Measurements from ENCODE around the gene CDH4. TPM values are rescaled to one million over a fixed set of nuclear protein-coding genes. Genes with fewer than 3 reads are reported as not detected.

Gene CDH4
- total and polyA plus RNA-seq, 2 of the 4 experiments (the other 2 are of a cell fraction) = 1.6 to 3.5 TPM

- no peak for TF ChIP-seq CHD1 (IDR thresholded peaks at IDR 0.05; ENCODE audit: low read depth, low read length)
Observed at GRCh38 chr20:61949714-61950640, 697.9 kb downstream of the CDH4 start (continued).

- Histone ChIP-seq H2BK20ac (ENCODE audit: low read depth, low read length) (no peak overlapping the region), H3K36me3 (ENCODE audit: control insufficient read depth, insufficient read depth, low read length) (no peaks in the 10 kb centered on the region), H3K9ac (ENCODE audit: low read depth, low read length) (no peak overlapping the region), H2BK15ac (ENCODE audit: low read depth, low read length) (no peak overlapping the region), H3K4me2 (ENCODE audit: low read depth, low read length) (no peak overlapping the region), H2BK5ac (ENCODE audit: low read depth, low read length, poor library complexity, severe bottlenecking) (no peak overlapping the region), H2AK5ac (ENCODE audit: low read depth, low read length) (no peak overlapping the region), H3K4me1 (ENCODE audit: control insufficient read depth, insufficient read depth, low read length) (no peaks in the 10 kb centered on the region), H3K27me3 (ENCODE audit: control insufficient read depth, insufficient read depth, low read length) (peaks cover 8% of the 10 kb centered on the region), H4K91ac (ENCODE audit: insufficient read depth, low read depth, low read length) (no peak overlapping the region), H3K9me3 (ENCODE audit: control insufficient read depth, insufficient read depth, low read length) (peaks cover 3% of the 10 kb centered on the region; the same call in 1 of the 2 replicates), H3K14ac (replicated peaks; ENCODE audit: low read depth, low read length) (no peak overlapping the region), H4K5ac (ENCODE audit: low read depth, low read length) (no peak overlapping the region), H3K4ac (ENCODE audit: low read depth, low read length) (no peak overlapping the region), H2AFZ (replicated peaks; ENCODE audit: low read length, poor library complexity) (no peak overlapping the region), H3K23ac (ENCODE audit: low read depth, low read length) (no peak overlapping the region), H3K4me3 (ENCODE audit: insufficient read depth, low read depth, low read length) (no peak overlapping the region), H2AK9ac (replicated peaks; ENCODE audit: low read depth, low read length, poor library complexity) (no peak overlapping the region), H3K79me1 (ENCODE audit: low read depth in 1 of 2, low read length in 2 of 2) (no peaks in the 10 kb centered on the region), H3K27ac (ENCODE audit: insufficient read depth, low read length) (no peak overlapping the region), H4K20me1 (ENCODE audit: insufficient read depth, low read length) (no peaks in the 10 kb centered on the region), H3K56ac (ENCODE audit: extremely low read depth, insufficient read depth, low read length) (no peak overlapping the region), H4K8ac (ENCODE audit: low read depth in 2 of 2, low read length in 2 of 2) (no peak overlapping the region), H3K9me1 (ENCODE audit: insufficient read depth, low read length) (no peaks in the 10 kb centered on the region), H3K18ac (ENCODE audit: low read depth, low read length) (no peak overlapping the region), H2BK120ac (ENCODE audit: low read depth, low read length) (no peak overlapping the region)
- ChIA-PET CTCF (no interaction called here), POLR2A (ENCODE audit: unreplicated experiment) (no interaction called here)
- dilution Hi-C loops (cut with HindIII; ENCODE audit: low sequenced_read_pairs, unreplicated experiment) (no loop called here), intact Hi-C loops (cut with micrococcal nuclease) (no loop called here), in situ Hi-C loops (cut with MboI; ENCODE audit: low sequenced_read_pairs) (no loop called here)
- DNase-seq (no peak), ATAC-seq (ENCODE audit: low read depth) (no peak)
- TF ChIP-seq RCOR1 (IDR thresholded peaks at IDR 0.05; ENCODE audit: insufficient replicate concordance, low read length) (no peak), BHLHE40 (IDR thresholded peaks at IDR 0.05; ENCODE audit: low read depth, low read length) (no peak), MAFK (IDR thresholded peaks at IDR 0.05; ENCODE audit: low read depth, low read length) (no peak), CHD1 (IDR thresholded peaks at IDR 0.05; ENCODE audit: low read depth, low read length) (no peak), ELK1 (IDR thresholded peaks at IDR 0.05; ENCODE audit: borderline replicate concordance, low read depth, low read length) (no peak), FOS (IDR thresholded peaks at IDR 0.05; ENCODE audit: low read depth, low read length) (no peak), NFE2L2 (IDR thresholded peaks at IDR 0.05; ENCODE audit: low read depth, low read length) (no peak), USF2 (IDR thresholded peaks at IDR 0.05; ENCODE audit: low read depth, low read length) (no peak)
- 50% methylated on average over 2 of the region's 7 CpGs; no CpG with 5 or more reads in 1 of the 2 experiments for WGBS, 2 experiments (ENCODE audit: extremely low coverage in 2 of 2, insufficient read length in 1 of 2)
- BruUV-seq (replicated peaks) = no TSS peak
Observed at GRCh38 chr20:61950641-61951071, 698.6 kb downstream of the CDH4 start.

Measured in IMR-90 (cell line).